H1 (cell line): Measurements from ENCODE around the gene EBF3.

Source experiments
- ATF2 ChIP-seq: IDR thresholded peaks from 2 replicates; pipeline ENCODE4 v1.6.1; 2012; ENCODE audit warnings: low read length, inconsistent platforms
- ATF3 ChIP-seq: IDR thresholded peaks from 2 replicates; pipeline ENCODE4 v1.6.1; 2011; ENCODE audit warnings: low read depth, mild to moderate bottlenecking, low read length; ENCODE audit not compliant: insufficient read depth
- CHD1 ChIP-seq: IDR thresholded peaks from 2 replicates; pipeline ENCODE4 v1.6.1; 2012; ENCODE audit warnings: low read depth, low read length, improper control_type of control experiment
- CTCF ChIP-seq, 3 experiments: IDR thresholded peaks; 1 replicate in 2 of 3; 2 replicates in 1 of 3; pipeline versions ENCODE4 v1.5.1 to v1.6.1; 2011; ENCODE audit warnings: low read length in 3 of 3, mild to moderate bottlenecking in 3 of 3, inconsistent platforms in 2 of 3, low read depth in 1 of 3, moderate library complexity in 1 of 3; ENCODE audit not compliant: insufficient read depth in 1 of 3; ENCODE audit errors: control extremely low read depth in 1 of 3
- EZH2 ChIP-seq: fragments of 200-600 bp; sonication (generic); IDR thresholded peaks from 2 replicates; pipeline ENCODE4 v1.7.1; 2012; ENCODE audit warnings: low read depth, mild to moderate bottlenecking, moderate library complexity, low read length, inconsistent platforms; ENCODE audit not compliant: severe bottlenecking
- MAFK ChIP-seq: IDR thresholded peaks from 2 replicates; pipeline ENCODE4 v1.6.1; 2012; ENCODE audit warnings: low read depth, mild to moderate bottlenecking, improper control_type of control experiment, low read length
- POU5F1 ChIP-seq: IDR thresholded peaks from 2 replicates; pipeline ENCODE4 v1.6.1; 2011; ENCODE audit warnings: low read depth, mild to moderate bottlenecking, low read length, moderate library complexity
- RAD21 ChIP-seq, 2 experiments: IDR thresholded peaks in 1 of 2; conservative IDR thresholded peaks in 1 of 2; 2 replicates each; pipeline ENCODE4 v1.6.1; 2011; ENCODE audit warnings: low read depth in 2 of 2, low read length in 2 of 2, improper control_type of control experiment in 1 of 2, inconsistent platforms in 1 of 2, mild to moderate bottlenecking in 1 of 2, moderate library complexity in 1 of 2
- USF2 ChIP-seq: IDR thresholded peaks from 2 replicates; pipeline ENCODE4 v1.6.1; 2011; ENCODE audit warnings: low read length, improper control_type of control experiment
- YY1 ChIP-seq: IDR thresholded peaks from 2 replicates; pipeline ENCODE4 v1.6.1; 2011; ENCODE audit warnings: low read depth, mild to moderate bottlenecking, low read length
- ZNF274 ChIP-seq: IDR thresholded peaks from 2 replicates; pipeline ENCODE4 v1.7.0; 2012; ENCODE audit warnings: low read length, borderline replicate concordance; ENCODE audit errors: extremely low read depth

GRCh38 chr10:129944456-129944855 is 19.6 kb downstream of the EBF3 start:
- TF ChIP-seq CTCF (IDR thresholded peaks at IDR 0.05; ENCODE audit: control extremely low read depth in 1 of 3, insufficient read depth in 1 of 3, low read depth in 1 of 3, low read length in 3 of 3) (no peak), ATF2 (no peak), USF2 (no peak), MAFK (no peak), ZNF274 (no peak), YY1 (no peak), POU5F1 (no peak), CHD1 (no peak), ATF3 (no peak), EZH2 (no peak), RAD21 (IDR thresholded peaks at IDR 0.05 in 1 of 2, conservative IDR thresholded peaks at IDR 0.05 in 1 of 2; ENCODE audit: low read depth in 2 of 2, low read length in 2 of 2) (no peak)
